HG03520 (cell line): Measurements from ENCODE around the gene KIR2DL3.
"Not testable (repeated sequence)": the region's sequence is repeated elsewhere in the genome, so short reads cannot be mapped to it uniquely, and the experiment has no call there.

Experiments used
- ATAC-seq: cut with Tn5 transposase; IDR thresholded peaks from one replicate; pipeline ENCODE4 v1.9.1; 2021; ENCODE audit warnings: mild to moderate bottlenecking, moderate library complexity; ENCODE audit not compliant: unreplicated experiment

KIR2DL3 gene

GRCh38 chr19:54741950-54742349 is 3.6 kb downstream of the KIR2DL3 start:
- ATAC-seq, result not testable (repeated sequence)

GRCh38 chr19:54744080-54744479 is 5.8 kb downstream of the KIR2DL3 start:
- ATAC-seq, result not testable (repeated sequence)

DNA sequence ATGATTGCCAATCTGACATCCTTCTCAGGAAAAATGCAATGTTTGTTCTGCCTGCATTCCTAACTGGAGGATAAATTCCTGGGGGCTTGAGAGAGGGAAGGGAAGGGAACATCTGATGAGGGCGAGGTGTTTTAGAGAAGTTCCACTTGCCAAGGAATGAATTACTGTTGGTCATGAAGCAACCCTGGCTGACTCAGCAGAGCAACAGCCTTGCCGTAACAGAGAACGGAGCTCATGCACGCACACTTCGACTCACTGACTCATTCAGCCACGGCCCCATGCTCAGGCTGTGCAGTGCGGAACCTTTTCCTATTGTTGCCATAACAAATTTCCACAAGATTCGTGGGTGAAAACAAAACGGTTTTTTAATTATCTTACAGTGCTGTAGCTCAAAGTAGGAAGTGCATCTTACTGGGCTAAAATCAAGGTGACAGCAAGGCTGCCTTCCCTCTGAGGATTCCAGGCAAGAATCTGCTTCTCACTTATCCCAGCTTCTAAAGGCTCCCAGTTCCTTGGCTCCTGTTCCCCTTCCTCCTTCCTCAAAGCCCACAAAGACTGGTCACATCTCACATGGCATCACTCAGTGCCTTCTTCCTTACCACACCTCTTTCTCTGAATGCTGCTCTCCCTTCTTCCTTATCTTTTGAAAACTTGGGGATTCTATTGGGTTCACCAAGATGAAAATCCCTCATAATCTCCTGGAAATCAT is 9.5 kb downstream of the KIR2DL3 start:
- not testable (repeated sequence) for ATAC-seq

DNA sequence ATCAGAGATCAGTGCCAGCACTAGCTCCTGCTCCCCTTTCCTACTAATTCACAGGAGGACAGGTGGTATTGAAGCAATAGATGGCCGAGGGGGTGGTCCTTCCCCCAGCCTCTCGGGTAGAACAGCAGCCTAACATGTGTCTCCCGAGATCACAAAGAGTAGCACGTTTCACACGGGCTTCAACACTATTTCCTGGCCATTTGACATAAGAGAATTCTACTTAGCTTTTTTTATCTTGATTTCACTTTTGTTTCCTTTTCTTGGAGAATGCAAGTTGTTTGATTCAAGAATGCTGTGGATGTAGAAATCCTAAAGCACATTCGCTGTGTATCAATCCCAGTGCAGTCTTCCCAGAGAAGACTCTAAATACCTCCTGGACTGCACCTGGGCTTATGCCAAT is 12.0 kb downstream of the KIR2DL3 start:
- ATAC-seq, result not testable (repeated sequence)

- not testable (repeated sequence) for ATAC-seq
These were observed 18.1 kb downstream of the KIR2DL3 start for GRCh38 chr19:54756204-54757110.

GRCh38 chr19:54758577-54758976 is 20.3 kb downstream of the KIR2DL3 start:
- ATAC-seq, result not testable (repeated sequence)

DNA sequence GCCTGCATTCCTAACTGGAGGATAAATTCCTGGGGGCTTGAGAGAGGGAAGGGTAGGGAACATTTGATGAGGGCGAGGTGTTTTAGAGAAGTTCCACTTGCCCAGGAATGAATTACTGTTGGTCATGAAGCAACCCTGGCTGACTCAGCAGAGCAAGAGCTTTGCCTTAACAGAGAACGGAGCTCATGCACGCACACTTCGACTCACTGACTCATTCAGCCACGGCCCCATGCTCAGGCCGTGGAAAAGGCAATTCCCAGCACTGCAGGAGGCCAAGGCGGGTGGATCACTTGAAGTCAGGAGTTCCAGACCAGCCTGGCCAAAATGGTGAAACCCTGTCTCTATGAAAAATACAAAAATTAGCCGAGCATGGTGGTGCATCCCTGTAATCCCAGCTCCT is 25.9 kb downstream of the KIR2DL3 start:
- not testable (repeated sequence) for ATAC-seq

DNA sequence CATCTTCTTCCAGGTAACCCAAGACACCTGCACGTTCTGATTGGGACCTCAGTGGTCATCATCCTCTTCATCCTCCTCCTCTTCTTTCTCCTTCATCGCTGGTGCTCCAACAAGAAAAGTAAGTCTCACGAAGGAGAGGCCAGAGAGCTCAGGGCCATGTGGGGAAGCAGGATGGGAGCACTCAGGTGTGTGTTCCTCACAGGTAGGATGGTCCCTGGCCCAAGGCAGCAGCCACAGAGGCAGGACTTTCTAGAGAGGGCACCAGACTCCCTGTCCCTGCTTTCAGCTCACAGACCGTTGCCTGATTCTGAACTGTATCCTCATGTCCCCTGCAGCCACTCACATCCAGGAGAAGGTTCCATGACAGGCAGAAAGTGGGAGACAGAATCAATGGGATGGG is 28.2 kb downstream of the KIR2DL3 start:
- ATAC-seq, result not testable (repeated sequence)

DNA sequence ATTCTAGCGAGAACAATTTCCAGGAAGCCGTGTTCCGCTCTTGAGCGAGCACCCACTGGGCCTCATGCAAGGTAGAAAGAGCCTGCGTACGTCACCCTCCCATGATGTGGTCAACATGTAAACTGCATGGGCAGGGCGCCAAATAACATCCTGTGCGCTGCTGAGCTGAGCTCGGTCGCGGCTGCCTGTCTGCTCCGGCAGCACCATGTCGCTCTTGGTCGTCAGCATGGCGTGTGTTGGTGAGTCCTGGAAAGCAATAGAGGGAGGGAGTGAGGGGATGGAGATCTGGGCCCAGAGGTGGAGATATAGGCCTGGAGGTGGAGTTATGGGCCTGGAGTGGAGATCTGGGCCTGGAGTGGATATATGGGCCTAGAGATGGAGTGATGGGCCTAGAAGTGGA is 31.3 kb downstream of the KIR2DL3 start, which contains the start of gene KIR2DL1:
KIR2DL1 (plus strand) TSS at position 148 of the 400 bp plus-strand sequence; CDS start at position 206, 58 bp downstream.
- ATAC-seq, result not testable (repeated sequence)

GRCh38 chr19:54770511-54770910 is 32.2 kb downstream of the KIR2DL3 start:
- not testable (repeated sequence) for ATAC-seq

DNA sequence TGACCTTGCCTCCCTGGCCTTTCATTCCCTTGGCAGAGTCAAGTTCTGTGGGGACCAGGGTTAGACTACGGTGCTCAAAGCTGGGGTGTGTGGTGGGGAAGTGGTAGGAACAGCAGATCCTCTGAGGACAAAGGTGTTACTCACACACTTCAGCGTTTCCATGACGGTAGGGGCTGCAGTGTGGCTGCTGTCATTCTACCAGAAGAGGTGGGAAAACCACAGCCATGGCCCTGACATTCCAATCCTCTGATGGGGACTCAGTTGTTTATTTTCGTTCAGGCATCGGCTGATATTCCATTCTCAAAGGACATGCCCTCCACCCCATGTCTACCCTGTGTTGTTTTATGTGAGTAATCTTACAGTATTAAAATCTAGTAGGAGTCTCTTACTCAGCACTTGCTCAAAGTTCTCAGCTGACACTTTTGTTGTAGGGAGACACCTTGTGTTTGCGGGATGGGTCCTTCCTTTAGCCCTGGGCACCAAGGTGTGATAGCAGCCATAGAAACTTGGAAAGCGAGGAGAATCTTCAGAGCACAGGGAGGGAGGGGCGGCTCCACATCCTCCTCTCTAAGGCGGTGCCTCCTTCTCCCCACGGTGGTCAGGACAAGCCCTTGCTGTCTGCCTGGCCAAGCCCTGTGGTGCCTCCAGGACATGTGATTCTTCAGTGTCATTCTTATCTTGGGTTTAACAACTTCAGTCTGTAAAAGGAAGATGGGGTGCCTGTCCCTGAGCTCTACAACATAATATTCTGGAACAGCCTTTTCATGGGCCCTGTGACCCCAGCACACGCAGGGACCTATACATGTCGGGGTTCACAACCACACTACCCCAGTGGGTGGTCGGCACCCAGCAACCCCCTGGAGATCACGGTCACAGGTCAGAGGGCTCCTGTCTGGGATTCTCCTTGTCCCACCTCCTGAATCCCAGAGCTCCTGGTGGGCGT is 33.0 kb downstream of the KIR2DL3 start:
- not testable (repeated sequence) for ATAC-seq

GRCh38 chr19:54772666-54773065 is 34.4 kb downstream of the KIR2DL3 start:
- ATAC-seq, result not testable (repeated sequence)

GRCh38 chr19:54775095-54775815 is 36.9 kb downstream of the KIR2DL3 start:
- not testable (repeated sequence) for ATAC-seq

GRCh38 chr19:54775830-54776229 is 37.5 kb downstream of the KIR2DL3 start:
- not testable (repeated sequence) for ATAC-seq

- ATAC-seq, result not testable (repeated sequence)
These were observed 39.5 kb downstream of the KIR2DL3 start for GRCh38 chr19:54777851-54778250.

- ATAC-seq, result not testable (repeated sequence)
These were observed 40.6 kb downstream of the KIR2DL3 start for GRCh38 chr19:54778896-54779295.

GRCh38 chr19:54782916-54783315 is 44.6 kb downstream of the KIR2DL3 start:
- ATAC-seq, result not testable (repeated sequence)

- ATAC-seq, result not testable (repeated sequence)
These were observed 47.9 kb downstream of the KIR2DL3 start for GRCh38 chr19:54786091-54786723.

DNA sequence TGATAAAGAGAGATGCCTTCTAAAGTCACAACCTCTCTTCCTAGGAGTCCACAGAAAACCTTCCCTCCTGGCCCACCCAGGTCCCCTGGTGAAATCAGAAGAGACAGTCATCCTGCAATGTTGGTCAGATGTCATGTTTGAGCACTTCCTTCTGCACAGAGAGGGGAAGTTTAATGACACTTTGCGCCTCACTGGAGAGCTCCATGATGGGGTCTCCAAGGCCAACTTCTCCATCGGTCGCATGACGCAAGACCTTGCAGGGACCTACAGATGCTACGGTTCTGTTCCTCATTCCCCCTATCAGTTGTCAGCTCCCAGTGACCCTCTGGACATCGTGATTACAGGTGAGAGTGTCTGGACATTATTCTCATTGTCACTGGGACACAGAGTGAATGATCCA is 49.8 kb downstream of the KIR2DL3 start:
- ATAC-seq, result not testable (repeated sequence)
